HG02623 (cell line): ENCODE results near the gene PAPOLG.
"Not testable (repeated sequence)": the region's sequence is repeated elsewhere in the genome, so short reads cannot be mapped to it uniquely, and the experiment has no call there.

ENCODE experiments used
- ATAC-seq: cut with Tn5 transposase; IDR thresholded peaks from one replicate; pipeline ENCODE4 v1.9.1; 2021; ENCODE audit warnings: moderate library complexity; ENCODE audit not compliant: unreplicated experiment

Gene PAPOLG

DNA sequence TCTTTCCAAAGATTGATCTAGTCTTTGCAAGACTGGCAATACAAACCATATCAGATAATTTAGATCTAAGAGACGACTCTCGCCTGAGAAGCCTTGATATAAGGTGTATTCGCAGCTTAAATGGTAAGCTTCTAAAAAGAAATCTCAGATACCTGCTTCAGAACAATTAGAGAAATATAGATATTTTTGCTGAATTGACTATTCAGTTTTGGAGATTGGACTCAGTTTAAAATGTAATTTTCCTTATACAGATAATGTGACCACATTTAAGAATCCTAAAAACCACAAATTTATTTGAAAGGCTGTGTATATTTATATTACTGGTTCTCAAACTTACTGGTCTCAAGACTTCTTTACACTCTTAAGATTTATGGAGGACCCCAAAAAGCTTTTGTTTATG, 15.4 kb downstream of the PAPOLG start:
- ATAC-seq: no peak

DNA sequence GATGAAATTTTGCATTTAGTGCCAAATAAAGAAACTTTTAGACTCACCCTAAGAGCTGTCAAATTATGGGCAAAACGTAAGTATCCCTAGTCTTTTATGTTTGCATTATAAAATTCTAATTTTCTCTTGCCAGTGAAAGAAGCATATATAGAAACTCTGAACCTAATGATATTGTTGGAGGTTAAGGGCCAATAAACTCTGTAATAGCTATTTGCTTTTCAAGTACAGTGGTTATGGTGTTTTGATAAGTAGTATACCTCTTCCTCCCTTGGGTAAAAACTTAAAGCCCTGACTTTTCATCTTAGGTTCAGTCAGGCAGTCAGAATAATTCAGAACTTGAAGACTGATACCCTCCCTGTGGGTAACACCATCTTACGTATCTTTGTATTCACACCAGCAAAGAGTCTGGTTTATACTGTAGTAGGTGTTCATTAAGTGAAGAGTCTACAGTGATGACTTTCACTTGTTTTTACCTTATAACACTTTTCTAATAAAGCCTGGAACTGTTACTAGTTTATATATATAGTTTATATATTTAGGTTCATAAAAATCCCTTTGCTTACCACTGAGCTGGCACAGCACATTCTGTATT, 19.1 kb downstream of the PAPOLG start:
- no peak for ATAC-seq

DNA sequence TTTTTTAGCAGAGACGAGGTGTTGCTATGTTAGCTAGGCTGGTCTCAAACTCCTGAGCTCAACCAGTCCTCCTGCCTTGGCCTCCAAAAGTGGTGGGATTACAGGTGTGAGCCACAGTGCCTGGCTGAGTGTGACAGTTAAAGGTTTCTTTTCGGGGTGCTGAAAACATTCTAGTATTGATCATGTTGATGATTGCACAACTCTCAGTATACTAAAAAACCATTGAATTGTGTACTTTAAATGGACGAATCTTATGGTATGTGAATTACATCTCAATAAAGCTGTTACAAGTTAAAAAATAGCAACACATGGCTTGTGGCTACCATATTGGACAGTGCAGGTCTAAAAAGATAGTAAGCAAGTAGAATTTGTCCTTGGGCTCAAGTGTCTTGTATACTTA, 22.3 kb downstream of the PAPOLG start:
- ATAC-seq: no peak

DNA sequence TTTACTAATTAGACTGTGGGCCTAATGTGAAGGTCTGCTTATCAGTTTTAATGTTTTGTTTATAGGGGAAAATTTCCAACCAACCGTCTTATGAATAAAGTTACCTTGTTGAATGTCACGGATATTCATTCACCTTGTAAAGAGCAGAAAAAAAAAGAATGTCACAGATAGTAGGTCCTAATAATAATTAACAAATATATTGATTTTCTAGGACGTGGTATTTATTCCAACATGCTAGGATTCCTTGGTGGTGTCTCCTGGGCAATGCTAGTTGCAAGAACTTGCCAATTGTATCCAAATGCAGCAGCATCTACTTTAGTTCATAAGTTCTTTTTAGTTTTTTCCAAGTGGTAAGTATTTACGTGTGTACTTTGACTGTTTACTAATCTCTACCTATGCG, 23.4 kb downstream of the PAPOLG start:
- no peak for ATAC-seq

DNA sequence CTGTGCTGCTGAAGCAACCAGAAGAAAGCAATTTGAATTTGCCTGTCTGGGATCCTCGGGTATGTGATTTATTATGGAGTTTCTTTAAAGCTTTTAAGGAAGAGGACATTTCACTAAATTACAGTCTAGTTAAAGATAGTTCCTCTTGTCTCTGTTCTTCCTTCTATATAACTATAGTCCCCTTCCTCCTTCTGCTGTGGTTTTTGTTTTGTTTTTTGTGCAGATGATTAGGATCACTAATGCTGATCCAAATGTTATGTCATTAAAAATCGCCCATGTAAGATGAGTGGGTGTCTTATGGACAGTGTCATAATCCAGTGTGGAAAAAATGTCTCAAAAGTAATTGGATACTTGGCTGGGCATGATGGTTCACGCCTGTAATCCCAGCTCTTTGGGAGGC, 24.7 kb downstream of the PAPOLG start:
- no peak for ATAC-seq

DNA sequence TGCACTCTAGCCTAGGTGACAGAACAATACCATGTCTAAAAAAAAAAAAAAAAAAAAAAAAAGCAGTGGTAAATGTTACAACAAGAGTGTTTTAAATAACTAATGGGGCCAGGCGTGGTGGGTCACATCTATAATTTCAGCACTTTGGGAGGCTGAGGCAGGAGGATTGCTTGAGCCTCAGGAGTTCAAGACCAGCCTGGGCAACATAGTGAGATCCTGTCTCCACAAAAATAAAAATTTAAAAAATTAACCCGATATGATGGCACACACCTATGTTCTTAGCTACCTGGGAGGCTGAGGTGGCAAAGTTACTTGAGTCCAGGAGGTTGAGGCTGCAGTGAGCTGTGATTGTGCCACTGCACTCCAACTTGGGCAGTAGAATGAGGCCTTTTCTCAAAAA, 37.1 kb downstream of the PAPOLG start:
- no peak for ATAC-seq

DNA sequence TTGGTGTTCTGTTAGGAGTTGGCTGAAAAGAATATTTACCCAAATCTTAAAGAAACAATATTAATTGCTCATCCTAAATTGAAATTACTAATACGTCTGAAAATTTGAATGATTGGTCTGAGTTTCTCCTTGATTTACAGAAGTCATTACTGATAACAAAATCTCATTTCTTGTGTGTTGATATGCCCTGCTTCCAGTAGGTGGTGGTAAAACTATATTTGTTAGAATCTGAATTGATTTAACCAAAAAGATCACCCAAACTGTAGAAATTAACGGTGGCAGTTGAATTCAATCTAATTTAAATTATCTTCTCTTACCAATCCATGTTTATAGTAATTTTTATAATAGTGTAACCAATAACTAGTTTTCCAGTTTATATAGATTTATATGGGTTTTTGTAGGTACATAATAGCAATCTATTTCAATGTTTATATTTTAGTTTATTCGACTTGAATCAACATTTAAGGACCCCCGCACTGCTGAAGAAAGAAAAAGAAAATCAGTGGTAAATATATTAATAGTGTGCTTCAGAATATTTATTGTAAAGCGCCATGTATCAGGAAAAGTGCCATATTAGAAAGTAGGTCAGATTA, 38.3 kb downstream of the PAPOLG start:
- no peak for ATAC-seq

DNA sequence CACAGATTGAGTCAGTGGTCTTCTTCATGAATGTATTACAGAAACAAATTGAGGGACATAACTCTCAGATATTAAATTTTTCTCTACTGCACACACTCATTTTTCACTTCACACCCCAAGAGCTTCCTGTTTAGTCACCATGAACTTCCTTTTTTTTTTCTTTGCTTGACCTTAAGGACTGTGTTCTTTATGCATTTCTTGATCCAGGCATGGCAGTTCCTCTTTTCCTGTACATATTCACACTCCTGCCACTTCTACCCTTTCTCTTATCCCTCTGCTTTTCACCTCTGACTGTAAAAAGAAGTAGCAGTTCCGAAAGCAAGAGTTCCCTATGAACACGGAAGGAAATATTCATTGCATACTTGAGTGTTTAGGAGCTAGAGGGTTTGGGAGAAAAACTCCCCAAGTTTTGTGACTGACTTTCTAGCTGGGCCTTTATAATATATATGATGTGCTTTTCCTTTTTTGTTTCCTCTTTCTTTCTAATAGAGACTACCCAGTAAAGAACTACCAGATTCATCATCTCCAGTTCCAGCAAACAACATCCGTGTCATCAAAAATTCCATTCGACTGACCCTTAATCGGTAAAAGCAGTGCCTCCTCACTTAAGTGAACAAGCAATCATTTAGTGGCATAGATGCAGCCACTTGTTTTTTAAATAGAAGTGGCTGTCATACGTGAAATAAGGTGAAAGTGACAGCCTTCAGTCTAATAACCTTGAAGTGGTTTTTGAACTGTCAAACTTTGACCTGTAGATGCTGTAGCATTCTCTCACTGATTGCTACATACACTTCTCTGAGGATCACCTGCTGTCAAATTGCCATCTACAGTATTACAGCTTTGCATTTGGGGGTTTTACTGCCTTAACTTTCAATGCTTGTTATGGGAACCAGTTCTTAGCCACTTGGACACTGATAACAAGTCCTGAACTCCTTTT, 40.8 kb downstream of the PAPOLG start:
- peak; percentile 55 for ATAC-seq

DNA sequence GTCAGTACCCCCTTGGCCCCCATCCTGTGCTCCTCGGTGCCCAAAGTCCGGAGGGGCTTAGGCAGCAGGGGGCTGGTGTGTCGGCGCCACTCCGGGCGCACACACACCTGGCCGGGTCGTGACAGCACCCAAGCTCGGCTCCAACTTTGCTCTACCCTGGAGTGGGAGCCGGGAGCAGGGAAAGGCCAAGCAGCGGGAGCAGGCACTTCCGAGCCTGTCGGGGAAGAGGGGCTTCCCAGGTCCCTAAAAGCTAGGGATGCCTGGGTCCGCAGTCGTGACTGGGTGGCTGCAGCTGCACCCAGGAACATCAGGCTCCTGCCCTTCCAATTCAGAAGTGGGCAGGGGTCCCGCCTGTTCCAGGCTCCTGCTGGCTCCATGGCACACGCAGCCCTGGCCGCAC, 48.4 kb downstream of the PAPOLG start:
- ATAC-seq: no peak

DNA sequence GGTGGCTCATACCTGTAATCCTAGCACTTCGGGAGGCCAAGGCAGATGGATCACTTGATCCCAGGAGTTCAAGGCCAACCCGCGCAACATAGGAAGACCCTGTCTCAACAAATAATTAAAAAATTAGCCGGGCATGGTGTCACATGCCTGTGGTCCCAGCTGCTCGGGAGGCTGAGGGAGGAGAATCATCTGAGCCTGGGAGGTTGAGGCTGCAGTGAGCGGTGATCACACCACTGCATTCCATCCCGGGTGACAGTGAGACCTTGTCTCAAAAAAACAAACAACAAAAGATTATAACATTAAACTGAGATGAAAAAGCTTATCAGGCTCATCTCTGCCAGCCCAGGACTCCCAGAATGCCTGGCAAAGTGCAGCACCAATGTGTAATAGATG, 50.5 kb downstream of the PAPOLG start:
- ATAC-seq: no peak

DNA sequence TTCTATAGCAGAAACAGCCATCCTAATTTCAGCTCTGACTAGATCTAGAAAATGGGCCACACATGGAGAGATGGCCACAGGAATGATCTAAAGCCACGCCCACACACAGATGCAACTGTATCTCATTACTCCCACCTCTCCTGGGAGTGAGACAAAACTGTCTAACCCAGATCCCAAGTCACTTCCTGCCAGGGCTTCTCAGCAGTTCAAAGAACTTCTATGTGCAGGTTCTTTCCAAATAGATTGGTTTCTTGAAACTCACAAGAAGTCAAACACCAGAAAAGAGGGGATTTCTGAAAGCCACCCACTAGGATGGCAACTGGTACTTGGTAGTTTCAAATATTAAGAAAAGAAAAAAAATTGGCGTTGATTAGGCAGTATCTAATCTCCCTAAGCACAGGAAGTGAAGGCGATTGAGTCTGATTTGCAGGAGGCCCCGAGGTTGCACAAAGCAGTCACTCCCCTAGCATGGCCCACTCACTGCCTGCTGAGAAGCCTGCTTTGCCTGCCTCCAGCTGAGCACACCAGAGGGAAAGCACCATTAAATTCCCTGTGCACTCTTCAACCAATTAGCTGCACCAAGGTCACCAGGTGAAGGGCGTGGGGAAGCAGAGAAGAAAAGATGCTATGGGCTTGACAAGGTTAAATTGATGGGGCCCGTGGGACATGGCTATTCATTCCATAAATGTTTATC, 51.1 kb downstream of the PAPOLG start:
- peak; percentile 79 for ATAC-seq

DNA sequence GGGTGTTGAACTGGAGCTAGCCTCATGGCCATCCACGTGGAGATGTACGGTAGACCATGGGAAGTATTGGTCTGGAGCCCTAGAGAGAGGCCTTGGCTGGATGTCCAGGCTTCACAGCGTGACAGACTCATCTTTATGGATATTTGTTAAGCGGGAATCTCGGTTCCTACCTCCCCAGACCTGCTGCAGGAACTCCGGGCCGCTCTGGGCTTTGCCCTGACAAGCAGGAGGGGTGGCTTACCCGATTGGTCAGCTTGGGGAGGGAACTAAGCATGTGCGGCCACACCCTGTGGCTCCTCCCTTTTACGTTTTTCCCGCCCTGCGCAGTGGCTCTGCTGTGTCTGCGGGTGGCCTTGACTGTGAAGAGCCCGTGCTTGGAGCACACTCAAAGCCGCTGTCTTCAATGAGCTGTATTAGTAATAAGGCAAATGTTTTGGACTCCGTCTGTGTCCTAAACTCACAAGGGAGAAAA, 52.3 kb downstream of the PAPOLG start:
- ATAC-seq: no peak

DNA sequence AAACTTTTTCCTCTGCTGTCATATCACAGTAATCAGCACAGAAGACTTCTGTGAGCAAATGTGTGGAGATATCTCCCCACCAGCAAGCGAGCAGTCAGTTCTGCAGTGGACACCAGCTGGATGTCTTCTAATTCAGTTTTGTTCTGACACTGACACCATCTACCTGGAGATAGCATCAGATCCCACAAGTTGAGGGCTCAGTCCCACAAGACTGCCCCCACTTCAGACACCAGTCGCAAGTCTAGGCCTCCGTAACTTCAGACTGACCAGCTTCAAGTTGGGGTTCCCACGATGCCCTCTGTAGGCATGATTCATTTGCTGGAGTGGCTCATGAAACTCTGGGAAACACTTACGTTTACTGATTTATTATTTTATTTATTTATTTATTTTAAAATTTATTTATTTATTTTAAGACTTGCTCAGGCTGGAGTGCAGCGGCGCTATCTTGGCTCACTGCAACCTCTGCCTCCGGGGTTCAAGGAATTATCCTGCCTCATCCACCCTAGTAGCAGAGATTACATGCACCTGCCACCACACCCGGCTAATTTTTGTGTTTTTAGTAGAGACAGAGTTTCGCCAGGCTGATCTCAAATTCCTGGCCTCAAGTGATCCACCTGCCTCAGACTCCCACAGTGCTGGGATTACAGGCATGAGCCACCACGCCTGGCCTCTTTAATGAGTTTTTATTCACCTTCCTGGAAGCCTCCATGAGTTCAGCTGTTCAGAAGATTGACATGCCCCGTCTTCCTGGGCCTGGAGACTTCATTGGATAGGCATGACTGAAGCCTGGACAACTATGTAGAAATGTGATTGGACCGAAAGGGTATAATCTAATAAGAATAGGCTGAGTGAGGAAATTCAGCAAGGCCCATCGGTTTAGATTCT, 55.7 kb downstream of the PAPOLG start:
- no peak for ATAC-seq

DNA sequence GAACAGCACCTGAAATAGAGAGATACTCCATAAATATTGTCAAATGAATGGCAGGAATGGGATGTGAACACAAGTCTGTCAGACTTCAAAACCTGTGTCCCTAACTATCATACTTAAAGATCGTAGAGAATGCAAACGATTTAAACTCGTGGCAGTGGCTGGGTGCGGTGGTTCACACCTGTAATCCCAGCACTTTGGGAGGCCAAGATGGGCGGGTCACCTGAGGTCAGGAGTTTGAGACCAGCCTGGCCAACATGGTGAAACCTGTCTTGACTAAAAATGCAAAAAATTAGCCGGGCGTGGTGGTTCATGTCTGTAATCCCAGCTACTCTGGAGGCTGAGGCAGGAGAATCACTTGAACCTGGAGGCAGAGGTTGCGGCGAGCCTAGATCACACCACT, 61.1 kb downstream of the PAPOLG start:
- ATAC-seq: not testable (repeated sequence)

DNA sequence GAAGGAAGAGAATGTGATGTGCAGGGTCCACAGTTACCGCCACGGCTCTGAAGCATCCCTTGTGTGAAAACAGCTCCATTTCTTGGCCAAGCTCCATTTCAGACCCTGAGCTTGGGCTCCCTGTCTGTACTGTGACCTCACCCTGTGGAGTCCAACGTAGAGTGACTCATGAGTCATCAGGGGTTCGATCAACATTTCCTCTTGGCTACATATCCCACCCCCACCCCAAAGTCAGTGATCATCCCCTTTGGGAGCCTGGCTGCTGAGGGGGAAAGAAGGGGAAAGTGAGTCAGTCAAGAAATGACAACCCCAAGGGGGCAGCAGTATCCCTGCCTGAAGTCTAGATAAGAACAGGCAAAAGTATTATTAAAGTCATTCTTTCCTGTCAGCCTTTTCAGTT, 62.2 kb downstream of the PAPOLG start:
- ATAC-seq: no peak

DNA sequence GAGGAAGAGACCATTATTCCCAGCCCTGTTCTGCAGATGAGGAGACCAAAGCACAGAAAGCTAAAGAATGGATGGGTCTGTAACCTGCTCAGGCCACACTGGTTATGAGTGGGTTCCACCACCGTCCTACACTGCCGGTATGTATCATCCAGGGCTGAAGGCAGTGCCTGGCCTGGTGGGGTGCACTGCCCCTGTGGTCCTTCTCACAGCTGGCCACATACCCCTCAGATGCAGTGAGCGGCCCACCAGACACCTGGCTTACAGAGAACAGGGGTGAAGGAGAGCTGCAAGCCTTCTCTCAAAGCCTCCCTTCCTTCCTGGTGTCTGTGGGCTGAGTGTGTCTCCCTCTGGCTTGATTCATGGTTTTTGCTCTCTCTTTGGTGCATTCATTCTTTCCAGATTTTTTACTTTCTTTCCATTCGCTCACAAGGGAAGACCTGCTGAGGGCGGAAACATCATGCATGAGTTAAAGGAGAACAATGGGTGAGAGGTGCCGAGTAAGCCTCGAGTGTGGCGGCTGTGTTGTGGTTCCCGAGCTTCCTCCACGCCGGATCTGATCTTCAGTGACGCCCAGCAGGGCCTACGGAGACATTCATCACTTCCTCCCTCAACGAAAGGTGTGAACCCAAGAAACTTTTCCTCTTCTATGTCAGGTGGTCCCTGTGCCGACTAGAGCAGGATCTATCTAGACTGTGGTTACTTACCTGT, 63.2 kb downstream of the PAPOLG start:
- no peak for ATAC-seq

DNA sequence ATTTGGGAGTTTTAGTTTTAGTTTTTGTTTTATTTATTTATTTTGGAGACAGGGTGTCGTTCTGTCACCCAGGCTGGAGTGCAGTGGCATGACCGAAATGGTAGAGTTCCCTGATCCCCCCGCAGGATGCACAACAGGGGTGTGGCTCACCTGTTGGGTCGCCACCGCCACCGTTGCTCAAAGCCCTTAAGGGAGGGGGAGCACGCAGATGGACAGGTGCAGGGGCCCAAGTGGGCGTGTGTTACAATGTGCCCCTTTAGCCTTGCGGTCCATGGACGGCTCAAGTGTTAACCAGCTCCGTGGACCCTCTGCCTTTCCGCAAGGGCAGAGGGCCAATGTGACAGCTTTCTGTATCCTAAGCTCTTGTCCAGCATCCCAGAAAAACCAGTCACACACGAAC, 63.9 kb downstream of the PAPOLG start:
- no peak for ATAC-seq

DNA sequence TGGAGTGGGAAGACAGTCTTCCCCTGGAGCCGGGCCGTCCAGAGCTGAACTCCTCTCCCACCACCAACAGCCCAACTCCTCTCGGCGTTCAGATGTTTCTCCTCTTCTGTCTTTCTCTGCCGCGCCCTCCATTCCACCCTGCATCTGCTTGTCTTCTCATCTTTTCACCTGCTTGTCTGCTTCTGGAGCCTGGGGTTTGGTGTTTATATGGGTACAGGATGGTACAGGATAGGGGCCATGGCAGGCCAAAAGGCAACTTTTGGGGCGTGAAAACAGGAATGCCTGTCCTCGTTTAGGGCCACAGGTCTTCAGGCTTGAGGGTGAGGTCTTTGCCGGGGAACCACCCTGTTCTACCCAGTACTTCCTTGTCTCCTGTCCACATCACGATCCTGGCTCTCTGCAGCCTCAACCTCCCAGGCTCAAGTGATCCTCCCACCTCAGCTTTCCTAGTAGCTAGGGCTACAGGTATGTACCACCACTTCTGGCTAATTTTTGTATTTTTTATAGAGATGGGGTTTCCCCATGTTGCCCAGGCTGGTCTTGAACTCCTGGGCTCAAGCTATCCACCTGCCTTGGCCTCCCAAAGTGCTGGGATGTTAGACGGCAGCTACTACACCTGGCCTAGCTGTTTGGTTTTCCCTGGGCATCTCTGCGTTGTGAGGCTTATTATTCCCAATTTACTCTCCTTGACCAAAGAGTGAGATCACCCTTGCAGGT, 64.5 kb downstream of the PAPOLG start:
- ATAC-seq: no peak

DNA sequence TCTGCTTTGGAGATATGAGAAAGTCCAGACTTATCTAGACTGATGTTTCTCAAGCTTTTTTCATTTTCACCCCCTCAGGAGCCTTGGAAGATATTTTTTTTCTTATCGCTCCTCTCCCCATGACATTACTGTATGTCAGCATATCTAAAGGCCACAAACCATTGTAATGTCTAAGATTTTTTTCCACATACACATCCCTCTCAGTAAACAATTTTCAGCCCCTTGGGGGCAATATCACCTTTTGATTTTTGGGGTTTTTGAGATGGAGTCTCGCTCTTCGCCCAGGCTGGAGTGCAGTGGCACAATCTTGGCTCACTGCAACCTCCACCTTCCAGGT, 65.0 kb downstream of the PAPOLG start:
- no peak for ATAC-seq
